ENCODE results near the gene PIP4K2A.

The PIP4K2A gene

DNA sequence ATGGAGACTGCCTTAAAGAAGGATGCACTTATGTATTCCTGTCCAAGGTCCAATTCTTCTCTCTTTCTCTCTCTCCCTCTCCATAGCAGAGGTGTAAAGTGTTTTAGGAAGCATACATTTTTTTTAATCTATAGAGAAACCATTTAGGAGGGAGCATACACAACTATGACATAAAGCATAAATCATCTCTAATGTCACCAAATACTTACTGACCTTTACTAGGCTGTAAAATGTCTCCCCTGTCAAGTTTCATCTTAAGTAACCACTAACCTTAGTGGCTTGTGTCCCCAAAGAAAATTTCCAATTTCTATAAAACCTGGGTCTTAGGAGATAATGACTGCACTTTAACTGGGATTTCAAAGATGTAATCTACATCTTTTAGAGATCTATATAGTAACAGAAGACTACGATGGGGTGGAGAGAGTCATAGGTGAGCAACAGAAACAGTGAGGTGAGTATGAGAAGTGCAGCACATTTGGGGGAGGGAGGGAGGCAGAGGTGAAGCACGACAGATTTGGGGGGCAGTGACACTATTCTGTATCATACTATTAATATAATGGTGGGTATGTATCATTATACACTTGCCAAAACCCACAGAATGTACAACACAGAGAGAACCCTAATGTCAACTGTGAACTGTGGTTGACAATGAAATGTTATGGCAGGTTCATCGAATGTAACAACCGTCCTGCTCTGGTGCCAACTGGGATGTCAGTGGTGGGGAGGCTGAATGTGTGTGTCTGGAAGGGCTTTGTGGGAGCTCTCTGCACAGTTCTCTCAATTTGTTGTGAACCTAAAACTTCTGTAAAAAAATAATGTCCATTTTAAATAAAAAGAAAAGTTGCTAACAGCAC is 79.5 kb downstream of the PIP4K2A start:
- no peak for DNase-seq

DNA sequence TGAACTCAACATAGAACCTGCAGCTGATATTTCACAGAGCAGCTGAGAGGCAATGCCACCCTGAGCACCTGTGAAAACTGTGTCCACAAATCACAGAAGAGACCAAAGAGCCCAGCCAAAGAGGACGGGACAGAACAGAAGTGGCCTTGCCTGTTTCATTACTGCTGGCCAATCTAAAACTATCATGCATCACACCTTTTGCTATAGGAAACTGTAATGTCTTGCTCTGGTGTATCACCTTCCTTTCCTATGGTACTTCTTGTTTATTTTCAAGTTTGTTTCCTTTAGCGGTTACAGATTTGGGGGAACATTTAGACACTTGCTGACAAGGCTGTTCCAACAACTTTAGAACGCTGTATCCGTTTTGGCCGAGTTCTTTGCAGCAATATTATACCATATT is 80.3 kb downstream of the PIP4K2A start:
- DNase-seq: peak; percentile 57

DNA sequence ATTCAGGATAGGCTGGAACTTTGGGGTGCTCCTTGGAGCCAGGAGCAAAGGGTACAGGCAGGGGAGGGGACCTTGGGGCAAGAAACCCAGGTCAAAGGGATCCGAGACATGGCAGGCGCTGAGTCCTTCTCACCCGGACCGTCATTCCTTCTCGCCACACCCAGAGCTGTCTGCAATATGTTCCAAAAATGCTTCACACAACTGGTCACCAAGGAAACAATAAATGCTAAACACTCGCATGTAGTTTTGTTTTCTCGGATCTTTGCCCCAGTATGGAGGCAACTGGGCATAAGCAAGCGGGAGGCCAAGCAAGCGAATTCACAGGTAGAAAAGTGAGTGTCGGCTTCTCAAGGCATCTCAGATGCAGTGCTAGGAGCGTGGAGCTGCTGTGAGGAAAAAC is 80.8 kb downstream of the PIP4K2A start:
- DNase-seq: no peak

DNA sequence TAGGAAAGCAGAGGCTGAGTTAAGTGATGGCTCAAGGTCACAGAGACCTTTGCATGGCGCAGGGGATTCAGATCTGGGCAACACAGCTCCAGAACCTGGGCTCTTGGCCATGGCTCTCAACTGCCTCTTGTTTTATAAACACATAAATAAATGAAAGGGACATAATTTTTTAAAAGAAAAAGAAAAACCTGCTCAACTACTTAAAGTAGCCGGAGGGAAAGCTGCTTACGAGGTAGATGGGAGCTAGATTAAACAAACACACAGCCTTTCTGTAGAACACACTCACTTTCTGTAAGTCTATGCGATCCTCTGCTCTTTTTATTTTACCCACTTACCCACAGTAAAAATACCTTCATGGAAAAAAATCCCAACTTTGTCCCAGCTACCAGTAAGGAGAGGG is 81.3 kb downstream of the PIP4K2A start:
- DNase-seq: no peak

DNA sequence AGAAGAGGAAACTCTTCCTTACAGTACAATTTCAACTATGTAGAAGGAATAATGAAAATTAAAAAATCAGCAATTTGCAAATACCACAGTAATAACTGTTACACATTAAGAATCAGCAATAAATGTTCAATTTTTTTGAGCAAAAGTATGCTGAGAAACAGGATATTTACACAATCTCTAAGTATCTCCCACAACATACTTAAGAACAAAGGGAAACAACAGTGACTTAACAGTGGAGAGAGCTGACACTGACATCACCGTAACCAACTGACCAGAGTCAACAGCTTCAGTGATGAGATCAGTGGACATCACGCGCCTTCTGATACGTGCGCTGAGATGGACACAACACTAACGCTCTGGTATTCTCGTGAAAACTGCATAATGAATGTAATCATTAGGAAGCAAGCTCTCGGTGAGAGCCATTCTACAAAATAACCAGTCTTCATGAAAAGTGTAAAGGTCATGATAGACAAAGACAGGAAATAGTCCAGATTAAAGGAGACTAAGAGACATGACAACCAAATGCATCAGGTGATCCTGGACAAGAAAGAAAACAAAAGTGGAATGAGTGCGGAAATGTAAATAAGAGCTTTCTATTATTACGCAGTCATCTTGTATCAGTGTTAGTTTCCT is 82.6 kb downstream of the PIP4K2A start:
- DNase-seq: peak; percentile 57

DNA sequence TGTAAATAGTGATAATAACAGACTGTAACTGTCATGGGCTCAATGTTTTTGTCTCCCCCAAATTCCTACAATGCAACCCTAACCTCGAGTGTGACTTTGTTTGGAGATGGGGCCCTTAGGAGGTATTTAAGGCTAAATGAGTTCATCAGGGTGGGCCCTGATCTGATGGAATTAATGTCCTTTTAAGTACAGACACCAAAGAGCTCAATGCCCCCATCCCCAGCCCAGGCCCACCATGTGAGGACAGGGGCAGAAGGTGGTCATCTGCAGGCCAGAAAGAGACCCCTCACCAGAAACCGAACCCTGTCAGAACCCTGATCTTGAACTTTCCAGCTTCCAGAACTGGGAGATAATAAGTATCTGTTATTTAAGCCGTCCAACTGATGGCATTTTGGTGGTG is 83.2 kb downstream of the PIP4K2A start:
- DNase-seq: no peak

DNA sequence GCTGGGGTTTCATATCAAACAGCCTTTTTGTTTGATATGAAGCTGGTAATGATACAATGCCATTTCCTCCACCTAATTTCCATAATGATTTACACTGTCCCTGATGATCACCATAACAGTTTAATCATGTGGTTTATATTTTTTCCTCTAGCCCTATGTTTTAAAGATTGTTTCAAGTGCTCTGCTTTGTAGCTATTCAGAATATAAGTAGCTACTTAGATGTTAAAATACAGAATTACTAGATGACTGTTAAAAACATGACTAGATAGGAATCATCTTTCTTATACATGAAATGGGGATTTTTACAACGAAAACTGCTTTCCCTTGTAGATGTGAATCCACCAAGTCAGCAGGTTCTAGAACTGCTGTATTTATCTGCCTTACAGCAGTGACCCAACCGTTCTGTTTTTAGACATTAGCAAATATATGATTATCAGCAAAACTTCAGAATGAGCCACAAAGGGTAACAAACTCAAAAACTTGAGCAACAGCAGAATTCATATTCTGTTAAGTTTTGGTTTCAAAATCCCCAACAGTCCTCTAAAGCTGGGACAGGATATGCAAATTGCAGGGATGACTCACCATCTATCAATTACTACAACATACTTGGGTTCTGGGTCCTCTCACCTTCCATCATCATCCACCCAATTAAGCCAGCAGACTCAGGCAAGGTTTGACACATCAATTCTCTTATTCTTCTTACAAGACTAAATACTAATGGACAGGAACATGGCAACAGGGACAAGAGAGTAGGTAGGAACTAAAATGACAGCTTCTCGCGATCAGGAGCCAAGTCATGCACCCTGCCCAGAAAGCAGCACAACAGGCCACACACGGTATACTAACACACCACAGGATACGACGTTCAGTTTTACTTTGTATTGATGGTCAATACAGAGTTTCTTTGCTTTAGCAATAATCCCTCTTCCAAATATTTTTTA is 83.9 kb downstream of the PIP4K2A start:
- peak; percentile 84 for DNase-seq

DNA sequence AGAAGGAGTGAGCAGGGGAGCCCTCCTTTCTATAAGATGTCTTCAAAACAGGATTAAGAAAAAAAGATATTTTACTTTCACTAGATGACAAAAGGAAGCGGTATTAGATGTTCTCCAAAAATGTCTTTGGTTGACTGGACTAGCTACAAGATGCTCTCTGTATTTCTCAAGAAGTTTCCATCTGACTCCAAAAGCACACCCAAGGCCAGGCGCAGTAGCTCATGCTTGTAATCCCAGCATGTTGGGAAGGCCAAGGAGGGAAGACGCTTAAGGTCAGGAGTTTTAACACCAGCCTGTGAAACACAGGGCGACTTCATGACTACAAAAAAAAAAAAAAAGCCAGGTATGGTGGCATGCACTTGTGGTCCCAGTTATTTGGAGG is 84.5 kb downstream of the PIP4K2A start:
- DNase-seq: no peak

DNA sequence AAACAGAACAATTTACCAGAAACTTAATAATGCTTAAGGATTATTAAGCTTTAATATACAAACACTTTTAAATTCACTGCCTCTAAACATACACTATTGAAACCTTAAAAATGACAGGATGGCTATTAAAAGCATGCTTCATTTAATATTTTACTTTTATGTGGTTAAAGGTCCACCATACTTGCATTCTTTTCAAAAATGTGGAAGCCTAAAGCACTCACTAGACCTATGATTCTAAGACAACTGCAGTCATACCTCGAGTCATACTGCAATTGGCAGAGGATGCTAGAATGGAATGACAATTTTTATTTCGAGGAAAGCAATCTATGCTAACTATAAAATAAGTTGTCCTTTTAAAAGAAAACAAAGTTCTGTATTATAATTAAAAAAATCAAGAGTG is 85.3 kb downstream of the PIP4K2A start:
- DNase-seq: no peak

DNA sequence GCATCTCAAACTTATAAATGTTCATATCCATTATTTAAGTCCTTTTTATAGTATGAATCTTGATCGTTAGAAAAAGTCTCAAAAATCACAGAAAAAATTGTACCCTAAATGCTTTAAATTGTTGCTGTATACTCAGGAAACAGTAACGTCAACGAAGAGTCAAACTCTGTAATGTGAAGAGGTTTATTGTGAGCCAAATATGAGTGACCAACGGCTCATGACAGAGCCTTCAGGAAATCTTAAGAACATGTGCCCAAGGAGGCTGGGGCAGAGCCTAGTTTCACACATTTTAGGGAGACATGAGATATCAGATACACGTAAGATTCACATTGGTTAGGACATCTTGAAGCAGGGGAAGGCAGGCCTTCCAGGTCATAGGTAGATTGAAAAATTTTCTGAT is 86.1 kb downstream of the PIP4K2A start:
- DNase-seq: no peak

DNA sequence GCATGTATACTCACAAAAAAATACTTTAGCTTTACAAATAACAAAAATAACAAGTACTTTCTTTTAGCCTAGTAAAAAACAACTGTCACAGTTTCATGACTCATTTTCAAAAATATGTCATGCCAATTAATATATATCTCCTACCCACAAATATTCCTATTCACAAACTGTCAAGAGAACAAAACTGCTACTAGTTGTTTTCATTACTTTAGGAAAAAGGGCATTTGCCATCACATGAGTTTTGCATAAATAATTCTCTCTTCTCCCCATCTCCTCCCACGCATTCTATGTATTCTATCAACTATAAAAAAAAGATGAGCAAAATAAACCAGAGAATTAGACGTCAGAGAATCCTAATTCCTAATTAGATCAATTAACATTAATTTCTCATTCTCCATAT is 87.6 kb downstream of the PIP4K2A start:
- no peak for DNase-seq

DNA sequence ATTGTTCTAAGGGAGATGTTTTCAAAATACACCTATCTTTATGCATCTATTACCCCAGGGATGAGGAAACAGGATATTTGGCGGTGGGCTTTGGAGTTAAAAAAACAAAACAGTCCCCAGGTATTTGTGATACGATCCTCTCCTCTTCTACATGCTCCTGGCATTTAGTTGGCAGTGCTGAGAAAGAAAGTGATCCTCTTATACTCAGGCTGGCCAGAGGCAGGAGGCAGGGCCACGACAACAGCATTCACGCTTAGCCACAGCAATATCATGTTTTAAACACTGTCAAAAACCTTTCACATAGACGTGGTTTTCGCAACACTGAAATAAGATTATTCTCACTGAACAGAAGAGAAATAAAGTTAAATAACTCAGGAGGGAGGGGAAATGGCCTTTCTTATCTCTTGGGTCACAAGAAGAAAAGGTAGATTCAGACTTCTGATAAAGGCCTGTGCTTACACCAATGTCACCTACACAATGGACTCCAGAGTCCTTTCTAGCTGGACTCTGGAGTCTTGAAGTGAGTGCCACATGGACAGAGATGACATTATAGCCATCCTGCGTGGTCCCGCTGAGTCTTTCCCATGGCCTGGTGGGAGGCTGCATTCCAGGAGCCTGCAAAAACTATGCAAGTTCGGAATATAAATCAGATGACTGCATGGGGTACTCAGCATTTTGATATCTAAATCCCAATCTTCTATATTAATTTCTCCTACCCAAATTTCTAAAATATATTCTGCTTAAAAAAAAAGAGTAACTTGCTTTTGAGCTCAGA is 88.7 kb downstream of the PIP4K2A start:
- no peak for DNase-seq

DNA sequence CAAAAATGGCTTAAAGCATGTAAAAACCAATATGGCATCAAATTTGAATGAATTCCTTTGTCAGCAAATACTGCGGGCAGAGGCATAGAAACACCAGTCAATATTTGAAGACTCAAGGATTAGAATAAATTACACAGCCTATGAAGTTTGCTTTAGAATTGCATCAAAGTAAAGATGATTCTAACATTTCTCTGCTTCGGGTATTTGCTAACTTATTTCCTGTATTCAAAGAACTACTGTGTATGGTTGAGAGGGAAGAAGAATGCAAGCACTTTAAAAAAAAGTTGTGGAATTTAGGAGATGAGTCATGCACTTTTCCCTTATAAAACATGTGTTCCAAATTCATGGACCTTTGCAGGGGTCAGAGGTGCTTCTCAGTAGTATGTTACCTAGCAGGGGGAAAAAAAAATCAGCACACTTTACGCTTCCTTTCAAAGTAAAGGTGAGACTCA is 90.1 kb downstream of the PIP4K2A start:
- no peak for DNase-seq

DNA sequence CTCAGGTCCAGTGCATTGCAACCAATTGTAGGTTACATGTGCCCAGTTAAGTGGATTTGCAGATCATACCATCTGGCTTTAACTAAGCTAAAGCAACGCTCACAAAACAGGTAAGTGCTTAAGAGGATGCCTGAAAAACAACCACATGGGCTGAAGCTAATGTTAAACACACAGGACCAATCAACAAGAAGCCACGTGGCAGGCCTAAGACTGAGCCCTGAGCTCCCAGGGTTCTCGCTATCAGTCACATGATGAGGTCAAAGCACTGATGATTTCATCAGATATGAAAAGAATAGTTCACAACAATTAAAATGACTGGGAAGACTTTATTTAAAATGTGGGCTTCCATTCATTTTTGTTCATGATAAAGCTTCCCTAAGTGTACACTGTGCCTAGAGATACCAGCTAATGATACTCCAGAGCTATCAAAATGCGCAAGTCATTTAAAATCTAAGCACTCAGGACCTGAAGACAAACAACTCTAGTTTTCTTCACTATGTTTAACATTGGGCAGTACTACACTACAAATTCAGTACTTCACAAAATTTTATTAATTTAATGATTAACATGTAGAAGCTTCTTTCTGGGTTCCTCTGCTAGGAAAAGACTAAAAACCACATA is 90.6 kb downstream of the PIP4K2A start:
- DNase-seq: no peak

DNA sequence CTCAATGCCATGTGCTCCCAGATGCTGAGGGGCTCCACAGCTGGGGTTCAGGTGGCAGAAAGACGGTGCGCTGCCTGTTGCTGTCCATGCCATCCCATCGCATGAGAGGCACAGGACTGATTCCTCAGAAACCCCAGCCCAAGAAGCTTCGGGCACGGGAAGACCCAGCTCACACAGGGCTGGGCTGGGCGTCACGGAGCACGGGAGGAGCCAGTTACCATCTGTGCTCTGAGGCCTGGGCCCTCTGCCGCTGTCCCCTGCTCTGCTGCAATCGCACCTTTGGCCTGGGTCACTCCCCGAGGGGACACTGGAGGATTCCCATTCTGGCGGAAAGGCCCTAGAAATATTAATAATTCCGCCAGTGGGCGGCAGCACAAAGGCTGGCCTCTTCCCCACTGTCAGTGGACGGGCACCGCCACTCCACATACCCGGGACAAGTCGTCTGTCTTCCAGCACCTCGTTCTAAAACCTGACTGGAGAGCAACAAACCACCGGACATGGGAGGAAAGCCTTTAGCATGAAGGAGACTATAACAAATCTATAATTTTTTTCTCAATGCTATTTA is 92.1 kb downstream of the PIP4K2A start:
- no peak for DNase-seq

DNA sequence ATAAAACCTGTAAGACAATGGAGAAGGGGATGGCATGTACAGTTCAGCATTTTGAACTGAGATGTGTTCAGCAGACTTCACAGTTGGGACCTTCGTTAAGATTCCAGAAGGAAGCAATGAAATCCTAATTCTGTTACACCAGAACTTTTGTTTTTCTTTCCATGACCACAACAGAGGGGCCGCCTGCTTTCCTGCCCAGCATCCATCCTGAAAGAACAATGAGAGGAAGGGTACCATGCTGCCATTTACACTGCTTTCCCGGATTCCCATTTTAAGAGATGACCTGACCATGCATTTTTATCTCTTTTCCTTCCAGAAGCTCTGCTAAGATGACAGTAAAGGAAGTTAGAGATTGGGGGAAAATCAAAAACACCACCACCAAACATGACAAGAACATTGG is 92.7 kb downstream of the PIP4K2A start:
- DNase-seq: no peak

DNA sequence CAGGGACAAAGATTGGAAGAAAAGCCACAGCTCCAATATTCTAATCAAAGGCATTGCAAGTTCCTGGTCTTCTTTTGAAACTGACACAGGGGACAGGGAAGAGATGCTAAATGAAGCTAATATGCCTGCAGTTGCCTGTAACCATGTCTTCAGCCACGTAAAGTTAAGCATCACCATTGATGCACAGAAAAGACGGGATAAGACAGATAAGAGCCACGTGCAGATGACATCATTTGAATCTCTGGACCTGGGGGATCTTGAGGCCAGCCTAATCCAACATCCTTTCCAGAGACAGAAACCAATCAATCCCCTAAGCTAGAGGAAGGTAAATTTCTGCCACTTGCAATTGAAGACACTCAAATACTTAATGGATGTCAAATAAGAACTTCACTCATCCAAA is 93.4 kb downstream of the PIP4K2A start:
- no peak for DNase-seq

DNA sequence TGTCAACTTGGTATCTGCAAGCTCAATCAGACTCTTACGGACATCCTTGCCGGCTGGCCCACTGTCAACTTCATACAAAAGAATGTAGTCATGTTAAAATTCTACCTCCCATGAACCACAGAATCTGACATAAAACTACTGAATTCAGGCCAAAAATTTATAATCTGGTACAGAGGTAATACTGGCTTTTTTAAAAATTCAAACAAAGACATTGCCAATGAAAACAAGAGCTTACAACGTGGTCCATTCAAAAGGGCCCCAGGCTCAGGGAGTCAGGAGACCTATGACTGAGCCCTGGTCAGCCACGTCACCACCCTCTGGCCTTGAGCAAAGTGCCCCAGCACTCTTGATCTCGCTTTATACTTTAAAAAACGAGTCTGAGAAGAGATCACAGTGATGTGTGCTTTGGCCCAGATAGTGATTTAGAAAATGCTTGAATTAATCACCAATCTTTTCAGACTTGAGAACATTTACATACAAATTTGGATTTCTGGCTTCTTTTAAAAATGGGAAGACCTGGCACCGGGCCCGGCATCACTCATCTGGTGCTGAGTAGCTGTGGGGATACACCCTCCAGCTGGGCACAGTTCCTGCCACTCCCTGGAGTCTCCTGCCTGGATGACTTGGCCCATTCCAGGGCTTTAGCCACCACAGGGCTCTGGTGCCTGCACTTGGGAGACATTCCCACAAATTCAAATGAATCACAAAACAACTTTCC is 94.1 kb downstream of the PIP4K2A start:
- DNase-seq: no peak

DNA sequence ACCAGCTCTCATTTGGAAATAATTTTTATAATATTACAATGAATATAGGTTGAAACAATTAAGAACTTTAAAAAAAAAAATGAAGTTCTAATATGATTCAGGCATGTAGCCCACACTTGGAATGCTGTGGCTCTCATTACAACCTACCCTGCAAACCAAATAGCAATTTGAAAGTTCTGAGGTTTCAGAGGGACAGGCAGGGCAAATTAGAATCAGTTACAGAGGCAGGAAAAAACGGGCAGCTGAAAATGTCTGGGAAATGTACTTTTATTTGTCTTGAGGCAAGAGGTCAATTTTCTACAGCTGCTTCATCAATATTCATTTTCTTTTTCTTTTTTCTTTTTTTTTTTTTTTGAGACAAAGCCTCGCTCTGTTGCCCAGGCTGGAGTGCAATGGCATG is 95.3 kb downstream of the PIP4K2A start:
- DNase-seq: no peak

DNA sequence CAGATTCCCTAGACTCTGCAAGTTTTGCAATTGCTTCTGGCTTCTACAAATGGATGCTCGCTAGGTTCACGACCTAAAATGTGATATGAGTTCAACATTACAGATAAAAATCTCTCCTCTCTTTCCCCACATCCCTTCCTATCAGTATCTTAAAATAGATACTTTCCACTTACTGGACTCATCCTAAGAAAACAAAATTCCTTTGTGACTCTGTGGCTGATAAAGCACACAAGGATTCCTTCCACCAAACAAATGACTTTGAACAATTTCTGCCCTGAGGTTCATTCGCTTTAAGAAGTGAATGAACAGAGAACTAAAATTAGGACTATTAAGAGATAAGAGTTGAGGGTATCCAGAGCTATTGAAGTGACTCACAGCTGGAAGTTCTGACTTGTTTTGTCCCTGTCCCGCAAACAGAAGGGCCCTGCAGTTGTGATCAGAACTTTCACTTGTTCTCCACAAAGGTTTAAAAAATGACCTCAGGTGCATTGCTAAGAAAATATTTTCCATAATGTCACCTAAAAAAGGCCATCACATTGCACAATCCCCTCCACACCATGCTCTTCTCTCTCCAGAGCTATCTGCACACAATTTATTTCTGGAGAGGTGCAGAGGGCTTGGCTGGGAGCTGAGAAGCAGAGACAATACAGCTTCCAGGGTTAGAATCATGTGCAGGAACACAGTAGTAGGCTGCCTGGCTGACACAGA is 96.1 kb downstream of the PIP4K2A start:
- no peak for DNase-seq

DNA sequence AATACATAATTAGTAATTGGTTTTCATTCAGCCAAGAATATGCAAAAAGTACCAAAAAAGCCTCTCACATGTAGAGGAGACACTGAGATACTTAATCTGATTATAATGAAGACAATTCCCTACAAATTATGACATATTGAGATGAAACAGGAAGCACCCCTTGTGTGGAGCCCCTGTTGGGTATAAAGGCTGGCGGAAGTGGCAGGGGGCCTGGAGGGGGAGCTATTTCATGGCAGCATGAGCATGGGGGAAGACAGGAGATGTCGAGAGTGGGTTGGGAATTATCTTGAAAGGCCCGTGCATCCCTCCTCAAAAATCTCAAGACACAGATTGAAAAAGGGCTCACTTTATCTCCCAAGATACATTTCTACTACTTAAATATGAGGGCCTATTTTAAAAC is 96.9 kb downstream of the PIP4K2A start:
- no peak for DNase-seq

Data from CD4-positive, alpha-beta T cell treated with Interleukin-17A for 1 hour (primary cell).